GM19455 (cell line): Measurements from ENCODE around the gene CCR8.

Source experiments
- ATAC-seq: cut with Tn5 transposase; IDR thresholded peaks from one replicate; pipeline ENCODE4 v1.9.1; 2021; ENCODE audit not compliant: unreplicated experiment

Gene CCR8

DNA sequence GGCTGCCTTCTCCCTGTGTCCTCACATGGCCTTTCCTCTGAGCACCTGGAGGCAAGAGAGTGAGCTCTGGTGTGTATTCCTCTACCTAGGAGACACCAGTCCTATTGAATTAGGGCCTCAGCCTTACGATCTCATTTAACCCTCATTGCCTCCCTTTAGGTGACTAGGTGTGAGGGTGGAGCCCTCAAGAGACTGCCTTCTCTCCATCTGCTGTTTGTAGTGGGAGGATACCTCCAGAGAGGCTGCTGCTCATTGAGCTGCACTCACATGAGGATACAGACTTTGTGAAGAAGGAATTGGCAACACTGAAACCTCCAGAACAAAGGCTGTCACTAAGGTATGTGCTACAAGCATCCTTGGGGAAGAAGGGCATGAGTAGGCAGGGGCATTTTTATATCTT is at the start of gene CCR8:
CCR8 (plus strand) TSS at position 217 of the 400 bp plus-strand sequence. CDS start 2,623 bp downstream, outside the sequence.
- no peak for ATAC-seq

DNA sequence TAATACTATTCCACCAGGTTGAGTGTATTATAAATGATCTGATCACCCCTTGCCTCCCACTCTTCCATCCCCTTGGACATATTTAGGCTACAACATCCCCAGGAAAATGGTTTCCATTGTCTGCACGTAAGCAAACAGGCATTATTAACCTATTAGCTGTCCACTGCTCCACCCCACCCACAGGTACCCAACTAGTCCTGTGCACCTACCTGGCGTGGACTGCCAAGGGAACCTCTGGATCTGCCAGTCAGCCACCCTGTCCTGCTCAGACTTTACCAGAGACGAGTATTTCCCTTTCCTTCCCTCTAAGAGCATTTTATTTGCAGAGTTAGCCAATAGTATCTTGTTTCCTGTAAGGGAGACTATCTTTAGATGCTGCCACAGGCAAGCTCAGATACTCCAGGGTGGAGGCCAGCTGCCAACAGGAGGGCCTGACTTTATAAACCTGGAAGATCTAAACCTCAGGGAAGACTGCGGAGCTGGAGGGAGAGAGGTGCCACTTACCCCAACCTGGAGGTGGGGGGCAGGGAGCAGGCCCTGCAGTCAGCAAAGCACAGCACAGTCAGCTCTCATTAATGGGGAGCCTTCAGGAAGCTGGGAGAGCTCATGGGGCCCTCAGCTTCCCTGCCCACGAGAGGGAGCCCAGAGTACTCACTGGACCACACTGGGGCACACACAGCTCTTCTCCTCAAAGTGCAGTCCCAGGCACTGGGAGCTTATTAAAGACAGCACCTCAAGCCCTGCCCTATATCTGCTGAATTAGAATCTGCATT is 49.6 kb upstream of the CCR8 start, which contains the start of gene CX3CR1:
CX3CR1 (minus strand) TSS at position 292 of the 773 bp plus-strand sequence. CDS start 13,527 bp downstream, outside the sequence.
- no peak for ATAC-seq

DNA sequence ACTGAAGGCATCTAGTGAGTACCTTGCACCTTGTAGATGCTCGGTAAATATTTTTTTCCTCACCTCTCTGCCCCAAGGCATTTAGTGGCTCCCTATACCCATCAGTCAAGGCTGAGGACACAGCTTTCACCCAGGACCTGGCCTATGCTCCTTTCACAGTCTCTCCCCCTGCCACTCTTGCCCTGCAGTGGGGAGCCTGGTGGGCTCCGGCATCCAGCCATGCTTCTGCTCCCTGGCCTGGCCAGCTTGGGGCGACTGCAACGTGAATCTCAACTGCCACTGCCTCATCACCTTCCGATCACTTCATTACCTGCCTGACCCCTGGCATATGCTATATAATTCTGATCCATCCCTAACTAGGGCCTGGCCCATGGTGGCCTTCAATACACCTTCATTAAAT is 48.9 kb upstream of the CCR8 start:
- ATAC-seq: no peak

DNA sequence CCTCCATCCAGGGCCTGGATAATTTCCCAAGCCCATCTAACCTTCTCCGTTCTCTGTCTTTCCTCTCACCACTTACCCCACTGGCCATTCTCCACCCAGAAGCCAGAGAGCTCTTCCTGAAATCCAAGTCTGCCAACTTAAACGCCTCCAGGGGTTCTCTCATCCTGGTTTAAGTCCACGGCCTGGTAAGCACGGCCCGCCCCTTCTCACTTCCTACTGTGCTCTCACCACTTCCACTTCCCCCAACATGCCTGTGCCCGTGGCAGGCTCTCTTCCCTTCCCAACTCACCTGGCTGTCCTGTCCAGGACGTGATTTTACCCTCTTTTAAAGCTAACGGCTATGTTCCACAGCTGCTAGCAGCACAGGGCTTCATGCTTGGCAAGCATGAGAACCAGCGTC is 48.0 kb upstream of the CCR8 start:
- no peak for ATAC-seq

- ATAC-seq: no peak
These were observed 47.5 kb upstream of the CCR8 start for GRCh38 chr3:39282057-39282456.

- ATAC-seq: no peak
These were observed 45.0 kb upstream of the CCR8 start for GRCh38 chr3:39284457-39284881.

DNA sequence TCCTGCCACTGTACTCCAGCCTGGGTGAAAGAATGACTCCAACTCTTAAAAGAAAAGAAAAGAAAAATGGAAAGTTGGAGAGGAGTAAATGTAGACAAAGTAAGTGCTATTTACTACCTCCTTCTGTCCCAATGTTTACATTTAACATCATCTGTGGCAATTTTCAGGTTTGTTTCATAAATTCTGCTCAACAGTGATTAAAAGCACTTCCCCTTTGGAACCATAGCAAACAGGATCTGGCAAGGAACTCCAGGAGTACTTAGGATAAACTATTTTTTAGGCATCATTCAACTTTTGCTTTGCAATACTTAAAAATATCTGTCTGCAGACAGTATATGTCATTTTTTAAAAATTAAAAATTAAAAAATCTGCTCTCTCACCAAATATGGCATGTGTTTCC is 44.2 kb upstream of the CCR8 start:
- ATAC-seq: no peak

DNA sequence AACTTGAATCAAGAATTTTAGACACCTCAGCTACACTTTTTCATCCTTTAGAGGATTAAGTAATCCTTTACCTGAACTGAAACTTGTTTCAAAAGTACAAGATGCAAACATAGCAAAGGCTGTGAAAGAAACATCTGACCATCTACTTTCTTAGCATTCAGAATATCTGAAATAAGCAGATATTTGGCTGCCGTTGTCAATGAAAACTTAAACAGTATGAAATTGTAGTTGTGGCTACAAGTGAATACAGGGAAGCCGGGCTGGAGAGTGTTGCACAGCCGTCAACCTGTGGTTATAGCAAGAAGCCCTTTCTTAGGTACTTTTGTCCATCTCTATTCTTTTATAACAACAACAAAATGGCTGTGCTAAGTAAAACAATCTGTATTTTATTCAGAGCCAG is 42.7 kb upstream of the CCR8 start:
- no peak for ATAC-seq

DNA sequence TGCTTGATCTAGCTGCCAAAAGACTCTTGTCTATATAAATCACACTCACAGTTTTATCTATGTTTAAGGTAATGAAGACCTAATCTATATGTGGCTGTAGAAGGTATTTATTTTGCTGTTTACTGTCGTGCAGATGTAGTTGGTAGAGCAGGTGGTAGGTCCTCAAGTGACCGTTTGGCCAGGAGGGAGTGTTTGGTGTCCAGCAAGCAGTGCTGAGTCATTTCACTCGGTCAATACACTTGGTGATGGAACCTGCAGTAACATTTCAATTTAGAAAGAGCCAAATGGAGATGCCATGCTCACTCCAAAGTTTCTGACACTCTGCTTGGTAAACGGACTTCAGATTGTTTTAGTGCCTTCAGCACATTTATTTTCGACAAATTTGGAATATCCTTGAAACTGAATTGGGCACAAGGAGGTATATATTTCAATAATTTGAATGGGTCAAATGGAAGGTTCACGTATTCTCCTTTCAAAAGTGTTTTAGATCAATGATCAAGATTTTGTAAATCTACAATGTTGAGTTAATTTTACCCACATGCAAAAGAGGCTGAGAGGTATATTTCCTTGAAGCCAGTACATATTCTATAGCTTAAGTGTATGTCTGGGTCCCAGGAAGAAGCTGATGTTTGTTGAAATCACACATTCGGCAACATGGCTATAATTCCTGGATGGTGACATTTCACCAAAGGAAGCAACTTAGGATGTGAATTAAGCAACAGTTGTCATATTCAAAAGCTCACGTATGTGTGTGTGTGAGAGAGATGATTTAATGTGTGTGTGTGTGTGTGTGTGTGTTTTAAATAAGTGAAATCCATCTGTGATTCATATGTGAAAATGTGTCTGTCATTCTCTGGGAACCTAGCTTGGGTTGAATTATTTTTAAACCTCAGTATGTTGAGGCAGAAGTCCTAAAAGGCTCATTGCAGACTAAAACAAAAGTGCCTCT is 42.0 kb upstream of the CCR8 start:
- no peak for ATAC-seq

- peak; percentile 96 for ATAC-seq
These were observed 41.2 kb upstream of the CCR8 start for GRCh38 chr3:39288300-39288808.

DNA sequence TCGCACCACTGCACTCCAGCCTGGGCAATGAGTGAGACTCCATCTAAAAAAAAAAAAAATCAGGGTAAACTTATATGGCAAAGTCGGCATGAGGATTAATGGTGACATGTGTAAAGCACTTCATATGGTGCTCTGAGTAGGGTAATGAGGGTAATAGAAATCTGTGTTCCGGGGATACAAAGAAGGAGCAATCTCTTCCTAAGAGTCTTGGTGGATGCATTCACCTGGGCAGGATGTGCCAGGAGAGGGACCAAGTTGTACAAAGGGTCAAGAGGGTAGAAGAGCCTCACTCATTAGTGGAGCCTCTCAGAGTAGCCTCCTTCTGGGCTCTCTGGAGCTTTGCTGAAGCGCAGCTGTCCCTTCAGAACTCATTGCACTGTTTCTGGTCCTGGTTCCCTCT is 40.4 kb upstream of the CCR8 start:
- no peak for ATAC-seq

GRCh38 chr3:39290255-39290654 is 39.3 kb upstream of the CCR8 start:
- ATAC-seq: no peak

DNA sequence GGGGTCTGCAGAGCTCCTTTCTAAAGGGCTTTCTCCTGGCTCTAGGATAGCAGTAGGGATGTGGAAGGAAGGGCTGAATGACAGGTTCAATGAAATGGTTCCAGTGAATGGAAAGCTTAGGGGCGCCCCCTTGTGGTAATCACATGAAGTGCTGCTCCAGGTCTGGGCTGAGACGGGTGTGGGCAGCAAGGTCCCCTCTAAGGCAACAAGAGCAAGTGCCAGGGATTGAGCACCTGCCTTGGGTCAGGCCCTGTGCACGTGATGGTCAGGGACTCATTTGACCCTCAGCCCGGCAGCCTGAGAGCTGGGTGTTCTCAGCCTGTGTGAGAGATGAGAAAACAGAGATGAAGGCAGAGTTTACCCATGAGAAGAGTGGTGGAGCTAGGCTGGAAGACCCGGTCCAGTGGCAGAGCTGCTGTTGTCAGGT is 37.6 kb upstream of the CCR8 start:
- no peak for ATAC-seq

GRCh38 chr3:39292961-39293360 is 36.5 kb upstream of the CCR8 start:
- no peak for ATAC-seq

GRCh38 chr3:39294446-39295183 is 34.9 kb upstream of the CCR8 start:
- no peak for ATAC-seq

DNA sequence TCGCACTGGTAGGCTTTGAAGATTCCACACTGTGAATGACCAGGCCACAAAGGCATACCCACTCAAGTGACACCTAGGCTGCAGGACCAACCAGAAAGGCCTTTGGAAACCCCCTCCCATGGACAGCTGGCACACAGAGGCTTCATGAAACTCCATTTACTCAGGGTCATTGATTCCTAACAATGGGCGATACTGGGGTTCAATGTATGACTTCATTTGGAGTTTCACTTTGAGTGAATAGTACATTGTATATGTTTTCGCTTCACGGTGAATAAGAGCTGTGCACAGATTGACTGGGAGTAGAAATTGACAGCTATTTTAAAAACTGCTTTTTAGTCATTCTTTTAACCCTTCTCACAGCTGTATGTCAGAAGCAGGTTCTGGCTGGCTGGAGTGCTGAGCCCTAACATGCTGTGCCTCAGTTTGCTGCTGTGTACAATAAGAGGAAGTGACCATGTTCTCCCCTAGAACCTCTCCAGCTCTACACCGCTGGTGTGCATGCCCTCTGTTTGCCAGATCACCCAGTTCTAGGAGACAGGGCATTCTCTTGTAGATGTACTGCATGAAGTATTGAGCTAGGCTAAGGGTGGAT is 34.2 kb upstream of the CCR8 start:
- peak; percentile 71 for ATAC-seq

GRCh38 chr3:39296197-39297077 is 33.1 kb upstream of the CCR8 start:
- ATAC-seq: no peak

- ATAC-seq: no peak
These were observed 30.2 kb upstream of the CCR8 start for GRCh38 chr3:39299279-39299678.

- no peak for ATAC-seq
These were observed 27.3 kb upstream of the CCR8 start for GRCh38 chr3:39302178-39302577.

GRCh38 chr3:39313289-39313688 is 16.2 kb upstream of the CCR8 start:
- no peak for ATAC-seq
